ENCODE measurements around the gene ANKZF1.
A peak's percentile ranks its signal among the peaks of the same experiment; 100 is the strongest.

The ANKZF1 gene

GRCh38 chr2:219213486-219214071 is 16.0 kb upstream of the ANKZF1 start:
- Histone ChIP-seq H3K4me1 (no peaks in the 10 kb centered on the region; the same call in 1 of the 2 replicates), H3K9me3 (no peaks in the 10 kb centered on the region), H3K36me3 (peaks cover 68% of the 10 kb centered on the region), H3K27me3 (no peaks in the 10 kb centered on the region), H3K4me3 (ENCODE audit: low read depth, low read length) (no peak overlapping the region)
- no peak for DNase-seq
- TF ChIP-seq CTCF (IDR thresholded peaks at IDR 0.05; ENCODE audit: low read depth, low read length) = no peak

GRCh38 chr2:219214141-219214540 is 15.5 kb upstream of the ANKZF1 start:
- no peak for DNase-seq
- no peaks in the 10 kb centered on the region for H3K9me3 ChIP-seq
- no peak for TF ChIP-seq CTCF (IDR thresholded peaks at IDR 0.05; ENCODE audit: low read depth, low read length)
- peaks cover 67% of the 10 kb centered on the region for H3K36me3 ChIP-seq
- H3K4me1 ChIP-seq = peaks cover 2% of the 10 kb centered on the region
- H3K4me3 ChIP-seq (ENCODE audit: low read depth, low read length) = no peak overlapping the region
- H3K27me3 ChIP-seq = no peaks in the 10 kb centered on the region

- no peak overlapping the region for H3K4me3 ChIP-seq (ENCODE audit: low read depth, low read length)
- no peak for DNase-seq
- H3K4me1 ChIP-seq = peaks cover 5% of the 10 kb centered on the region
- H3K9me3 ChIP-seq = no peaks in the 10 kb centered on the region
- no peak for TF ChIP-seq CTCF (IDR thresholded peaks at IDR 0.05; ENCODE audit: low read depth, low read length)
- H3K27me3 ChIP-seq = no peaks in the 10 kb centered on the region
- peaks cover 69% of the 10 kb centered on the region for H3K36me3 ChIP-seq
Measured at GRCh38 chr2:219214786-219215185, 14.8 kb upstream of the ANKZF1 start.

GRCh38 chr2:219215871-219216534 is 13.6 kb upstream of the ANKZF1 start:
- no peaks in the 10 kb centered on the region for H3K9me3 ChIP-seq
- TF ChIP-seq CTCF (IDR thresholded peaks at IDR 0.05; ENCODE audit: low read depth, low read length) = no peak
- peaks cover 69% of the 10 kb centered on the region for H3K36me3 ChIP-seq
- H3K4me3 ChIP-seq (ENCODE audit: low read depth, low read length) = no peak overlapping the region
- no peak for DNase-seq
- H3K4me1 ChIP-seq = peaks cover 5% of the 10 kb centered on the region
- no peaks in the 10 kb centered on the region for H3K27me3 ChIP-seq

- Histone ChIP-seq H3K4me1 (peaks cover 5% of the 10 kb centered on the region), H3K27me3 (no peaks in the 10 kb centered on the region), H3K36me3 (peaks cover 71% of the 10 kb centered on the region), H3K4me3 (ENCODE audit: low read depth, low read length) (no peak overlapping the region), H3K9me3 (no peaks in the 10 kb centered on the region)
- no peak for DNase-seq
- TF ChIP-seq CTCF (IDR thresholded peaks at IDR 0.05; ENCODE audit: low read depth, low read length) = no peak
Measured at GRCh38 chr2:219216535-219216915, 13.1 kb upstream of the ANKZF1 start.

- peak; percentile 85 for DNase-seq
- Histone ChIP-seq H3K9me3 (no peaks in the 10 kb centered on the region), H3K4me1 (peaks cover 5% of the 10 kb centered on the region), H3K4me3 (ENCODE audit: low read depth, low read length) (peak overlapping the region; percentile 85), H3K36me3 (peaks cover 59% of the 10 kb centered on the region), H3K27me3 (no peaks in the 10 kb centered on the region)
- TF ChIP-seq CTCF (IDR thresholded peaks at IDR 0.05; ENCODE audit: low read depth, low read length) = no peak
Measured at GRCh38 chr2:219218217-219218731, 11.3 kb upstream of the ANKZF1 start.

Data from BE2C (cell line).